ENCODE data around the gene SLC9A9. TPM values are rescaled to one million over a fixed set of nuclear protein-coding genes. Genes with fewer than 3 reads are reported as not detected.

The SLC9A9 gene
- total RNA-seq, 1 donor from 2014 or later: 0.22 TPM

- H3F3A ChIP-seq (ENCODE audit: low read depth): no peaks in the 10 kb centered on the region
- no peaks in the 10 kb centered on the region for H3K79me2 ChIP-seq (ENCODE audit: low read depth)
- H3K4me1 Mint-ChIP-seq: no peaks in the 10 kb centered on the region
- TF ChIP-seq EZH2phosphoT487 (IDR thresholded peaks at IDR 0.05): no peak
- TF ChIP-seq EZH2 (IDR thresholded peaks at IDR 0.05): no peak
- TF ChIP-seq CTCF (IDR thresholded peaks at IDR 0.05): no peak
- no peak overlapping the region for H3K4me3 Mint-ChIP-seq
- H3K36me3 Mint-ChIP-seq: no peaks in the 10 kb centered on the region
- H3K9me3 ChIP-seq (ENCODE audit: low read depth): no peaks in the 10 kb centered on the region
- H3K9ac ChIP-seq: no peak overlapping the region
- no peak for DNase-seq (ENCODE audit: low spot score)
- H3K9me3 Mint-ChIP-seq: peaks cover 18% of the 10 kb centered on the region
- H3K4me3 ChIP-seq: no peak overlapping the region
- H3K27ac ChIP-seq: no peak overlapping the region
- H3K36me3 ChIP-seq: no peaks in the 10 kb centered on the region
- no peaks in the 10 kb centered on the region for H3K4me1 ChIP-seq
- no peak overlapping the region for H3K4me2 ChIP-seq
- H2AFZ ChIP-seq (replicated peaks): no peak overlapping the region
- no peaks in the 10 kb centered on the region for H4K20me1 ChIP-seq (ENCODE audit: low read depth)
- no peak overlapping the region for H3K27ac Mint-ChIP-seq
- H3K27me3 Mint-ChIP-seq (ENCODE audit: insufficient read depth, low read depth): peaks cover 3% of the 10 kb centered on the region
- no peaks in the 10 kb centered on the region for H3K27me3 ChIP-seq
These were observed 186.6 kb downstream of the SLC9A9 start for GRCh38 chr3:143661677-143662076.

- no peaks in the 10 kb centered on the region for H3K79me2 ChIP-seq (ENCODE audit: low read depth)
- H3F3A ChIP-seq (ENCODE audit: low read depth): no peaks in the 10 kb centered on the region
- no peak overlapping the region for H3K4me3 ChIP-seq
- Mint-ChIP-seq H3K27ac (no peak overlapping the region), H3K4me1 (no peaks in the 10 kb centered on the region), H3K9me3 (peaks cover 5% of the 10 kb centered on the region), H3K36me3 (no peaks in the 10 kb centered on the region), H3K27me3 (ENCODE audit: insufficient read depth, low read depth) (peaks cover 4% of the 10 kb centered on the region), H3K4me3 (no peak overlapping the region)
- H3K27ac ChIP-seq: no peak overlapping the region
- no peaks in the 10 kb centered on the region for H4K20me1 ChIP-seq (ENCODE audit: low read depth)
- DNase-seq (ENCODE audit: low spot score): no peak
- TF ChIP-seq EZH2 (IDR thresholded peaks at IDR 0.05): no peak
- TF ChIP-seq CTCF (IDR thresholded peaks at IDR 0.05): no peak
- no peak for TF ChIP-seq EZH2phosphoT487 (IDR thresholded peaks at IDR 0.05)
- H3K4me2 ChIP-seq: no peak overlapping the region
- H2AFZ ChIP-seq (replicated peaks): no peak overlapping the region
- H3K27me3 ChIP-seq: no peaks in the 10 kb centered on the region
- H3K4me1 ChIP-seq: no peaks in the 10 kb centered on the region
- no peak overlapping the region for H3K9ac ChIP-seq
- no peaks in the 10 kb centered on the region for H3K9me3 ChIP-seq (ENCODE audit: low read depth)
- H3K36me3 ChIP-seq: no peaks in the 10 kb centered on the region
These were observed 189.4 kb downstream of the SLC9A9 start for GRCh38 chr3:143658861-143659260.

- no peak overlapping the region for H3K27ac Mint-ChIP-seq
- Histone ChIP-seq H3F3A (ENCODE audit: low read depth) (no peaks in the 10 kb centered on the region), H3K9me3 (ENCODE audit: low read depth) (no peaks in the 10 kb centered on the region), H3K9ac (no peak overlapping the region), H3K4me2 (no peak overlapping the region), H2AFZ (replicated peaks) (no peak overlapping the region), H4K20me1 (ENCODE audit: low read depth) (no peaks in the 10 kb centered on the region), H3K4me3 (no peak overlapping the region), H3K27me3 (no peaks in the 10 kb centered on the region), H3K36me3 (no peaks in the 10 kb centered on the region), H3K4me1 (no peaks in the 10 kb centered on the region), H3K27ac (no peak overlapping the region), H3K79me2 (ENCODE audit: low read depth) (no peaks in the 10 kb centered on the region)
- no peak overlapping the region for H3K4me3 Mint-ChIP-seq
- H3K9me3 Mint-ChIP-seq: peaks cover 3% of the 10 kb centered on the region
- H3K4me1 Mint-ChIP-seq: no peaks in the 10 kb centered on the region
- DNase-seq (ENCODE audit: low spot score): no peak
- H3K27me3 Mint-ChIP-seq (ENCODE audit: insufficient read depth, low read depth): peaks cover 4% of the 10 kb centered on the region
- no peaks in the 10 kb centered on the region for H3K36me3 Mint-ChIP-seq
- TF ChIP-seq CTCF (IDR thresholded peaks at IDR 0.05) (no peak), EZH2phosphoT487 (IDR thresholded peaks at IDR 0.05) (no peak), EZH2 (IDR thresholded peaks at IDR 0.05) (no peak)
These were observed 190.2 kb downstream of the SLC9A9 start for GRCh38 chr3:143658116-143658515.

All from neural progenitor cell (in vitro differentiated cells).